NCI-H460 (cell line): Measurements from ENCODE around the gene SLC2A10. TPM values are rescaled to one million over a fixed set of nuclear protein-coding genes. Genes with fewer than 3 reads are reported as not detected.
A peak's percentile ranks its signal among the peaks of the same experiment; 100 is the strongest.

Source experiments
- DNase-seq: peaks from one replicate; pipeline ENCODE4 v3.0.0-alpha.2; 2016; ENCODE audit warnings: low read depth; ENCODE audit errors: extremely low read depth
- total RNA-seq: library from RNA; depleted of rRNA; stranded (reverse); fragments of >200 nt; shearing (Covaris generic); gene quantifications from 2 replicates; pipeline ENCODE4 v1.2.3, GENCODE V29; 2014

Gene SLC2A10
- total RNA-seq, 1 experiment from 2014 or later: 0.30 TPM

DNA sequence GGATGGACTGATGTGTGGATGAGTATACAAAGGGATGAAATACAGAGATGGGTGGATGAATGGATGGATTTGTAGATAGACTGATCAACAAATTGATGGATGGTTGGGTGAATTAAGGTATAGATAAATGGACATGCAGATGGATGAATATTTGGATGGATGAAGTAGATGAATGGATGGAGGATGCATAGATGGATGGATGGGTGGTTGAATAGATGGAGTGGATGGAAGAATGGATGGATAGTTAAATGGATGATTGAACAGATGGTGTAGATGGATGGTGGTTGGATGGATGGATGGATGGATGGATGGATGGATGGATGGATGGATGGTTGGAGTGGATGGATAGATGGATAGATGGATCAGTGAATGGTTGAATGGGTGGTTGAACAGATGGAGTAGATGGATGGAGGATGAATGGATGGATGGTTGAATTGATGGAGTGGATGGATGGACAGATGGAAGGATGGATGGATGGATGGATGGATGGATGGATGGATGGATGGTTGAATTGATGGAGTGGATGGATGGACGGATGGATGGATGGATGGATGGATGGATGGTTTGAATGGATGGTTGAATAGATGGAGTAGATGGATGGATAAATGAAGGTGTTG, 15.0 kb downstream of the SLC2A10 start:
- DNase-seq: no peak

GRCh38 chr20:46725186-46726165, 16.0 kb downstream of the SLC2A10 start:
- DNase-seq: no peak

DNA sequence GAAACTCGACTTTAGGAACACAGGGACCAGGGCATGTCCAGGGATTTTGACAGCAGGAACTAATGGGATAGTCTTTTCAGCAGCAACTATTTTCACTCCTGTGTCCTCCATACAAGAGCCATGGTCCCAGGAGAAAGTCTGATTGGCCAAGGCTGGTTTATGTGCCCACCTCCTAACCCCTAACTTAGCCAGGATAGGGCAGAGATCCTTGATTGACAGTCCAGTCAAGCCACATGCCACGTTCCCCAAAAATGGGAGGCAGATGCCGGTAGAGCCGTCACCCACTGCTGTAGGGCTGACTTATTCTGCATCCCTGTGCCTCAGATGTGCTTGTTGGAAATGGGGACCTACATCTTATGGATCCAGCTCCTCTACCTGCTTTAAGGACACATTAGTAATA, 22.3 kb downstream of the SLC2A10 start:
- DNase-seq: no peak

DNA sequence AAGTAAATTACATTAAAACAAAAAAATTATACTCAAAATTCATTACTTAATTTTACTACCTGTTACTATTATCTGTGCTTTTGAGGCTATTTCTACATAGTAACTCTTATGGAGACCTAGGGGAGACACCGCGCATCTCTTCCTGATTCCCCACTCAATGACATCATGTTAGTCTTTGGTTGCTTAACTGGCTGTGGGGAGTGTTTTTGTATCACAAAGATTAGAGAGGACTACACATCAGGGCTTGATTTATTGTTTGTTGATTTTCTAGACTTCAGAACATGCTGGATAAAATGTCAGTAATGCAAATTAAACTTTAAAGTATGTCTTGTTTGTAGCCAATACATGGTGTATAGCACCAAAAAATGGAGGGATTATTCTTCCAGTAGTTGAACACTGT, 26.0 kb downstream of the SLC2A10 start:
- DNase-seq: no peak

- no peak for DNase-seq
Observed at GRCh38 chr20:46739431-46740213, 30.2 kb downstream of the SLC2A10 start.

DNA sequence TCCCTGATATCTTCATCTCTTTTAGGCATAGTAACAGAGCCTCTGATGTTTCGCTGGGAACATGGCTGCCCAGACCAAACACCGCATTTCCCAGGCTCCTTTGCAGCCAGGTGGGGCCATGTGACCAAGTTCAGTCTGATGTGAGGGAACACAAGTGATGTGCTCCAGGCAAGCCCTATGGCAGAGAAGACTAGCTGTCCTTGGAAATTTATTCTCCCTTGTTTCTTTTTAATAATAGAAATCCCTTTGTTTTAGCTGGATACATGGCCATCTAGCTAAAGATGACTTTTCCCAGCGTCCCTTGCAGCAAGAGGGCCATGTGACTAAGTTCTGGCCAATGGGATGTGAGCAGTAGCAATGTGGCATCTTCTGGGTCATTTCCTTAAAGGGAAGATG, 30.8 kb downstream of the SLC2A10 start:
- DNase-seq: no peak

- DNase-seq: no peak
Observed at GRCh38 chr20:46741924-46742668, 32.6 kb downstream of the SLC2A10 start.

DNA sequence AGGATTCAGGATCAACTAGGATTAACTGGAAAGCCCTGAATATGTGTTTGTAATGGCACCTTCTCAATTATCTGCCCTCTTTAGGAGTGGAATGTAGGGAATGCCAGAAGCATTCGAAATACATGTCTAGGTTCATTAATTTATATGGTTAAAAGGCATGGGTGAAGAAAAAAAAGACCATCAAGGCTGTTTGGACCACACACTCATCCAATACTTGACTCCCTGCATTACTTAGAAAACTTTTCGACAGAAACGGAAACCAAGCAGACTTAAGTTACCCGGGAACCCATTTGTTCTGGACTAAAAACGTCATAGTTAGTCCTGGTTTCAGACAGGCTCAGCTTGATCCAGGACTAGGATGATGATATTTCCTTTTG, 33.2 kb downstream of the SLC2A10 start:
- DNase-seq: no peak

DNA sequence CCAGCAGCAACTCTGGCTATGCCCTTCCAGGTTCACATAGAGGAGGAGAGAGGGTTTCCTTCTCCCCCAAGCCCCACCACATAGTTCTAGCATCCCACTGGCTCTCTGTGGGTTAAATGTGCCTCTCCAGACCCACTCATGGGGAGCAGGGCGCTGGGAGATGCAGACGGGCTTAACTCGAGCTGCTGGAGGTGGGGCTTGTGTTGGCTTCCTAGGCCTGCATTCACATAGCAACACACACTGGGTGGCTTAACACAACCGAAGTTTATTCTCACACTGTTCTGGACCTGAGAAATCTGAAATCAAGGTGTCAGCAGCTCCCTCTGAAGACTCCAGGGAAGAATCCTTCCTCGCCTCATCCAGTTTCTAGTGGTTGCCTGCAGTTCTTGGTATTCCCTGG, 33.6 kb downstream of the SLC2A10 start:
- DNase-seq: no peak

GRCh38 chr20:46746956-46747526, 37.6 kb downstream of the SLC2A10 start:
- DNase-seq: no peak

GRCh38 chr20:46749147-46749546, 39.7 kb downstream of the SLC2A10 start:
- DNase-seq: no peak

GRCh38 chr20:46751856-46752255, 42.4 kb downstream of the SLC2A10 start:
- no peak for DNase-seq

DNA sequence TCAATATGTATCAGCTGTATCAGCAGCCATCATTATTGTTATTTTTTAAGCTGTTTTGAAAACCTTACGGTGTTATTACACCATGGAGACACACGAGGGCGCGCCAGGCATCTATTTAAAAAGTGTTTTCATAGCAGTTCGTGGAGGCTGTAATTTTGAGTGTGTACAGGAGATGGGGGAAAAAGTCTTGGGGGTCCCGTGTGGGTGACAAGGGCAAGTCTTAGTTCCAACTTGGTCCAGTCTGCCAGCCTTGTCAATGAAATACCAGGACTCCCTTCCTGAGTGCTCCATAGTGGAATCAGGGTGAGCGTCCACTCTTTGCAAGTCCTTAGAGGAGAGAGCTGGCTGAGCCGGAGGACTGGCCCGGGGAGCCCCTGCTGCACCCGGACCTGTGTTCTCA, 43.3 kb downstream of the SLC2A10 start:
- peak; percentile 58 for DNase-seq

DNA sequence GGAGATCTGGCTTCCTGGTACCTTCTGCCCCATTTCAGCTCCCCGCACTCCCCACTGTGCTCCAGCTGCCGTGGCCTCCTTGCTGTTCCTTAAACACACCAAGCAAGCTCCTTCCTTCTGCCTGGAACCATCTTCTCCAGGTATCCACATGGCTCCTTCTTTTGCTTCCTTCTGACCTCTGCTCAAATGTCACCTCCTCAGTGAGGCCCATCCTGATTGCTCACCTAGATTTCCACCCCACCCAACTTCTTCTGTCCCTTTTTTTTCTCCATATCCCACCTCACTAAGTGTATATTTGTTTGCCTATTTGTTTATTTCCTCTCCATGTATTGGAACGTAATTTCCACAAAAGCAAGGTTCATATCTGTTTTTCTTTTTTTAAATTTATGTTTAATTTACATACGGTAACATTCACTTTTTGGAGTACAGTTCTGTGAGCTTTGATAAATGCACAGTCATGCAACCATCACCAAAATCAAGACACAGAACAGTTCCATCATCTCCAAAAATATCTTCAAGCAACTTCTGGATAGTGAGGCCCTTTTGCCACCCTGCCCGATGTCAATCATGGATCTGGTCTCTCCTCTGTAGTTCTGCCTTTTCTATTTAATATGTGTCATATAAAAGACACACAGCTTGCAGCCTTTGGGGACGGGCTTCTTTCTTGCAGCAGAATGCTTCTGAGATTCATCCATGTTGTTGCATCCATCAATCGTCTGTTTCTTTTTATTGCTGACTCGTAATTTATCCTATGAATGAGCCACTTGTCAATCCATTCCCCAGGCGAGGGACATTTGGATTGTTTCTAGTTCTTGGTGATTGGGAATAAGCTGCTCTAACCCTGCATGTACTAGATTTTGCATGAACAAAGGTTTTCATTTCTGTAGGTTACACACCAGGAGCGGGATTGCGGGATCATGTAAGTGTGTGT, 46.3 kb downstream of the SLC2A10 start:
- no peak for DNase-seq

- no peak for DNase-seq
Observed at GRCh38 chr20:46756419-46756818, 47.0 kb downstream of the SLC2A10 start.

DNA sequence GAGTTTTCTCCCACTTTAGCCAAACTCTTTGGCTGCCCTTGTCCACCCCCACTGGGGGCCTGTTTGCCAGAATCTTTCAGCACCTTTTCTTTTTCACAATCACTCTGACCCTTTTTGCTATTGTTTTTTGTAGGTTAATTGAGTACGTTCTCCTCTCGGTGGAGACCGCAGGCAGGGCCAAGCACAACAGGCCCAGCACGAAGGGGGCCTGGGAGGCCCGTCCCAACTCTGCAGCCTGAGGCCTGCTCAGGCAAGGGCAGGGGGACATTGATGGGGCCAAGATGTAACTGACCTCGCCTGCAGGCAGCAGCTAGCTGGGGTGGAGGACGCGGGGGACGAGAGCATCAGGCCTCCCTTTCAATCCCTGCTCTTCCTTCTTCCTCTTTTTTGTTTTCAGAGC, 47.7 kb downstream of the SLC2A10 start:
- no peak for DNase-seq

DNA sequence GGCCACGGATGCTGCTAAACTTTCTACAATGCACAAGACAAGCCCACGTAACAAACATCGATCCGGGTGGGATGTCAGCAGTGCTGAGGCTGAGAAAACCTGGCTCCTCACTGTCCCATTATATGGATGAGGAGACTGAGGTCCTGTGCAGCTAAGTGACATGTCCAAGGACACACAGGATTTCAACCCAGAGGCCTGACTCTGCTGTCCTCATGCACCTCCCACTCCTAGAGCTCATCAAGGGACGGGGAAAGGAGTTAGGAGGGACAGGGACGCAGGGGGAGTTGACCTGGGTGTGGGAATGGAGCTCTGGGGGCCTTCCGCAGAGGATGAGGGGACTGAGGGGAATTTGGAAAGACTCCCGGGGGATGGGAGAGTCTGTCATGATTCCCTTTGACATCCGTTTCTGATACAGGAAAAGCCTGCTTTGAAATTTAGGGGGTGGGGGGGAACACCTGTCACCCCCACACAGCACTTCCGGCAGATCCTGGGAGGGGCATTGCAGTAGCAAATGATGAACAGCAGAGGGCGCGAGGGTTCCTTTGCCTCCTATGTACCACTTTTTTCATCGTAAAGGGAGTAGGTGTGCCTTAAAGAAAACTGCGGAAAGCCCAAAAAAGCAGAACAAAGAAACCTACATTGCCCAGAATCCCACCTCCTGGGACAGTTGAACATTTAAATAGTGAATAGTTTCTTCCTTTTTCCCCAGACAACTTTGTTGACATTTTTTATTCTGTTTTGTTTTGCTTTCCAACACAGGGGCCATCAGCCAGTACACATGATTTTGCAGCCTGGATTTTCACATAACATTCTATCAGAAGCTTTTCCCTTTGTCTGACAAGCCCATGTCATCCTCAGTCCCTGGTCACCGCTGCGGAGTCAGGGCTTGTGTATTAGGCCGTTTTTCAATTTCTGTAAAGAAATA, 48.6 kb downstream of the SLC2A10 start:
- peak; percentile 67 for DNase-seq
